Astrocyte (in vitro differentiated cells and primary cell): Measurements from ENCODE around the gene GNAI3.

Source experiments
- EZH2 ChIP-seq: IDR thresholded peaks from 2 replicates; pipeline ENCODE4 v1.6.1; 2012; ENCODE audit warnings: mild to moderate bottlenecking, low read length, inconsistent platforms; ENCODE audit not compliant: insufficient read depth
- TF ChIP-seq, protein P1 (sequence below): IDR thresholded peaks from 2 replicates; pipeline ENCODE4 v1.5.1; 2011; ENCODE audit warnings: low read depth, mild to moderate bottlenecking, inconsistent platforms, low read length, moderate library complexity; ENCODE audit not compliant: insufficient read depth

- TF ChIP-seq, protein P1, sequence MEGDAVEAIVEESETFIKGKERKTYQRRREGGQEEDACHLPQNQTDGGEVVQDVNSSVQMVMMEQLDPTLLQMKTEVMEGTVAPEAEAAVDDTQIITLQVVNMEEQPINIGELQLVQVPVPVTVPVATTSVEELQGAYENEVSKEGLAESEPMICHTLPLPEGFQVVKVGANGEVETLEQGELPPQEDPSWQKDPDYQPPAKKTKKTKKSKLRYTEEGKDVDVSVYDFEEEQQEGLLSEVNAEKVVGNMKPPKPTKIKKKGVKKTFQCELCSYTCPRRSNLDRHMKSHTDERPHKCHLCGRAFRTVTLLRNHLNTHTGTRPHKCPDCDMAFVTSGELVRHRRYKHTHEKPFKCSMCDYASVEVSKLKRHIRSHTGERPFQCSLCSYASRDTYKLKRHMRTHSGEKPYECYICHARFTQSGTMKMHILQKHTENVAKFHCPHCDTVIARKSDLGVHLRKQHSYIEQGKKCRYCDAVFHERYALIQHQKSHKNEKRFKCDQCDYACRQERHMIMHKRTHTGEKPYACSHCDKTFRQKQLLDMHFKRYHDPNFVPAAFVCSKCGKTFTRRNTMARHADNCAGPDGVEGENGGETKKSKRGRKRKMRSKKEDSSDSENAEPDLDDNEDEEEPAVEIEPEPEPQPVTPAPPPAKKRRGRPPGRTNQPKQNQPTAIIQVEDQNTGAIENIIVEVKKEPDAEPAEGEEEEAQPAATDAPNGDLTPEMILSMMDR = no peak
- no peak for TF ChIP-seq EZH2
Measured at GRCh38 chr1:109637446-109637845, 89.0 kb downstream of the GNAI3 start.
